ENCODE results near the gene TPCN1. TPM values are rescaled to one million over a fixed set of nuclear protein-coding genes. Genes with fewer than 3 reads are reported as not detected.

TPCN1 gene
- total and polyA plus RNA-seq, 2 of the 8 experiments (the other 6 are each of a cell fraction or from before 2014, with no cell fraction given): 14.9 to 21.4 TPM

- no peak overlapping the region for H3K27ac ChIP-seq (ENCODE audit: low read depth, low read length)
- DNase-seq (ENCODE audit: low read depth in 1 of 2, low spot score in 2 of 2) (no peak), FAIRE-seq (no peak)
- H3K36me3 ChIP-seq (ENCODE audit: control insufficient read depth in 2 of 4, insufficient read depth in 4 of 4, low read length in 3 of 4): no peaks in the 10 kb centered on the region
- H2AK5ac ChIP-seq (ENCODE audit: low read depth, low read length): no peak overlapping the region
- H4K20me1 ChIP-seq (replicated peaks in 1 of 2; ENCODE audit: control insufficient read depth in 1 of 2, insufficient read depth in 2 of 2, low read length in 2 of 2): no peaks in the 10 kb centered on the region
- H3K9me3 ChIP-seq (ENCODE audit: insufficient read depth in 2 of 2, low read depth in 1 of 2, low read length in 1 of 2): no peaks in the 10 kb centered on the region
- no peaks in the 10 kb centered on the region for H3K23me2 ChIP-seq (ENCODE audit: low read depth, low read length)
- H3K14ac ChIP-seq (ENCODE audit: insufficient read length): no peak overlapping the region
- WGBS, 2 experiments (ENCODE audit: extremely low coverage in 1 of 2, insufficient coverage in 1 of 2, insufficient read length in 1 of 2, insufficient replicate concordance in 2 of 2, low coverage in 1 of 2, low lambda C conversion rate in 2 of 2, missing lambda C conversion rate in 1 of 2): 74% methylated on average over 3 of the region's 3 CpGs; no CpG with 5 or more reads in 1 of the 2 experiments
- no peak overlapping the region for H4K91ac ChIP-seq (replicated peaks; ENCODE audit: insufficient read length, low read length)
- no peak overlapping the region for H2BK12ac ChIP-seq (ENCODE audit: low read depth, low read length)
- H2BK5ac ChIP-seq (ENCODE audit: low read depth, low read length): no peak overlapping the region
- no peak overlapping the region for H4K5ac ChIP-seq (ENCODE audit: insufficient read length, low read depth, low read length)
- no peak overlapping the region for H4K8ac ChIP-seq (ENCODE audit: extremely low read depth, insufficient read depth, low read length)
- no peak overlapping the region for H3K9ac ChIP-seq (replicated peaks in 1 of 4; ENCODE audit: extremely low read depth in 1 of 4, low read depth in 3 of 4, low read length in 3 of 4)
- H3K18ac ChIP-seq (ENCODE audit: extremely low read depth, low read length): no peak overlapping the region
- TF ChIP-seq CTCF (IDR thresholded peaks at IDR 0.05; ENCODE audit: control extremely low read depth in 1 of 3, insufficient read depth in 1 of 3, low read depth in 1 of 3, low read length in 3 of 3) (peak in 2 of 3 experiments; percentile 10 to 44; a peak in 2 of 4 replicates), CBX8 (IDR thresholded peaks at IDR 0.05; ENCODE audit: borderline replicate concordance, low read depth, low read length) (no peak), GTF2F1 (IDR thresholded peaks at IDR 0.05; ENCODE audit: borderline replicate concordance, low read depth, low read length) (no peak), RAD21 (IDR thresholded peaks at IDR 0.05 in 1 of 2, conservative IDR thresholded peaks at IDR 0.05 in 1 of 2; ENCODE audit: low read depth in 2 of 2, low read length in 2 of 2) (peak in 1 of 2 experiments; percentile 31; a peak in 2 of 4 replicates), RBBP5 (IDR thresholded peaks at IDR 0.05; ENCODE audit: borderline replicate concordance, low read depth, low read length) (no peak), SP2 (IDR thresholded peaks at IDR 0.05; ENCODE audit: low read length) (no peak)
- H3K4me3 ChIP-seq (ENCODE audit: extremely low read depth in 1 of 4, insufficient read depth in 2 of 4, low read depth in 3 of 4, low read length in 4 of 4): no peak overlapping the region
- no peak overlapping the region for H3K56ac ChIP-seq (replicated peaks; ENCODE audit: insufficient read length, low read depth, low read length)
- H2AFZ ChIP-seq (ENCODE audit: low read length): no peak overlapping the region
- H2BK20ac ChIP-seq (ENCODE audit: low read length): no peak overlapping the region
- H3K79me2 ChIP-seq (ENCODE audit: control insufficient read depth in 1 of 2, insufficient read depth in 2 of 2, low read length in 2 of 2): no peaks in the 10 kb centered on the region
- H3K79me1 ChIP-seq (ENCODE audit: low read depth, low read length): no peaks in the 10 kb centered on the region
- H3K4ac ChIP-seq (replicated peaks; ENCODE audit: insufficient read length, low read depth, low read length): no peak overlapping the region
- CTCF ChIA-PET (ENCODE audit: partially characterized antibody): interaction anchor here (0.6 to 1.8 kb wide), 5 partner anchors 8 to 78 kb away, joined by 3 to 6 read pairs (median 3); no protein-coding TSS in a partner anchor
- no peak overlapping the region for H2BK15ac ChIP-seq (ENCODE audit: low read length)
- H3K4me1 ChIP-seq (replicated peaks in 1 of 4; ENCODE audit: control insufficient read depth in 3 of 4, insufficient read depth in 4 of 4, low read length in 3 of 4): peaks cover 0 to 8% (median 5%) of the 10 kb centered on the region in 4 experiments; a peak in 5 of 7 replicates
- no peak overlapping the region for H3K23ac ChIP-seq (ENCODE audit: insufficient read length)
- no peak overlapping the region for H2BK120ac ChIP-seq (replicated peaks; ENCODE audit: low read depth, low read length)
- H3K4me2 ChIP-seq (ENCODE audit: insufficient read depth in 1 of 2, low read depth in 2 of 2, low read length in 2 of 2): no peak overlapping the region
- POLR2A ChIA-PET (ENCODE audit: partially characterized antibody): interaction anchor here (2.5 kb wide), 1 partner anchor 12 kb away, joined by 8 read pairs; the partner anchor contains the start of gene SLC8B1
- H3K27me3 ChIP-seq (replicated peaks in 1 of 4; ENCODE audit: control insufficient read depth in 3 of 4, extremely low read depth in 1 of 4, insufficient read depth in 3 of 4, low read length in 3 of 4): no peaks in the 10 kb centered on the region
Measured at GRCh38 chr12:113347107-113347506, 125.8 kb downstream of the TPCN1 start.

Data from H1 (cell line).